K562 (cell line): ENCODE data around the gene HS6ST1. TPM values are rescaled to one million over a fixed set of nuclear protein-coding genes. Genes with fewer than 3 reads are reported as not detected.

Source experiments
- ATAC-seq: fragments of 200-7000 bp; cut with Tn5 transposase; 3 replicates; pipeline ENCODE4 v1.9.1; 2020; ENCODE audit warnings: moderate library complexity
- BruUV-seq: library from RNA; stranded (reverse); fragments of 400-500 nt; replicated peaks from 2 replicates; lab custom pipeline; 2021; lab: Mats Ljungman, UMichigan
- CTCF ChIA-PET: fragments of 300-600 bp; formaldehyde crosslinking; extraction: SDS; loops from one replicate; lab custom pipeline; 2021; ENCODE audit warnings: low intra/inter-chr PET ratio; lab: Yijun Ruan, JAX
- POLR2A ChIA-PET: fragments of 300-600, 350-650 bp; sonication (Branson Sonifier 250); formaldehyde crosslinking; extraction: SDS; loops from one replicate; lab custom pipeline; 2021; ENCODE audit warnings: antibody characterized with exemption, inconsistent platforms; lab: Yijun Ruan, JAX
- DNase-seq, 4 experiments: peaks; one replicate each; pipeline versions ENCODE4 v3.0.0 to v3.0.0-alpha.2; 2011 to 2018; ENCODE audit warnings: low spot score in 3 of 4, mixed read lengths in 3 of 4; ENCODE audit errors: extremely low read depth in 1 of 4
- FAIRE-seq: peaks from 2 replicates; lab custom pipeline; 2011; peaks lifted over from hg19 to GRCh38; lab: Jason Lieb, UNC
- H2AFZ ChIP-seq: 2 replicates; pipeline ENCODE4 v1.6.0; 2011; ENCODE audit warnings: low read depth, low read length, control low read depth, inconsistent platforms
- H3K27ac ChIP-seq: fragments of 200-600 bp; 3 replicates; pipeline ENCODE4 v1.8.0; 2011; ENCODE audit warnings: low read depth, mild to moderate bottlenecking, control low read depth, inconsistent platforms, low read length, moderate library complexity, mixed read lengths; ENCODE audit errors: extremely low read depth
- H3K27me3 ChIP-seq, 2 experiments: fragments of 300-600 bp in 1 of 2; 2 replicates in 1 of 2; 3 replicates in 1 of 2; pipeline versions ENCODE4 v1.6.0 to v1.8.0; 2011; ENCODE audit warnings: inconsistent platforms in 2 of 2, low read length in 2 of 2, mild to moderate bottlenecking in 1 of 2, mixed read lengths in 1 of 2, moderate library complexity in 1 of 2; ENCODE audit not compliant: control insufficient read depth in 2 of 2, insufficient read depth in 2 of 2
- H3K36me3 ChIP-seq: fragments of 300-600 bp; 3 replicates; pipeline ENCODE4 v1.8.0; 2011; ENCODE audit warnings: mild to moderate bottlenecking, low read length, inconsistent platforms; ENCODE audit not compliant: control insufficient read depth, insufficient read depth
- H3K4me1 ChIP-seq, 2 experiments: fragments of 200-600 bp in 1 of 2; replicated peaks in 1 of 2; 2 replicates in 1 of 2; 3 replicates in 1 of 2; pipeline versions ENCODE4 v1.5.1 to v1.8.0; 2011; ENCODE audit warnings: inconsistent platforms in 2 of 2, low read length in 2 of 2, mild to moderate bottlenecking in 1 of 2, mixed read lengths in 1 of 2, moderate library complexity in 1 of 2; ENCODE audit not compliant: control insufficient read depth in 2 of 2, insufficient read depth in 2 of 2
- H3K4me2 ChIP-seq: 2 replicates; pipeline ENCODE4 v1.6.1; 2011; ENCODE audit warnings: low read length, control low read depth, inconsistent platforms, mixed read lengths; ENCODE audit not compliant: insufficient read depth
- H3K4me3 ChIP-seq: fragments of 200-600 bp; sonication (generic), shearing (Covaris generic); 2 replicates; pipeline ENCODE4 v1.5.1; 2016; ENCODE audit warnings: control low read depth, inconsistent platforms
- H3K79me2 ChIP-seq: fragments of 200-600 bp; 3 replicates; pipeline ENCODE4 v1.8.0; 2011; ENCODE audit warnings: low read length, inconsistent platforms; ENCODE audit not compliant: control insufficient read depth, insufficient read depth
- H3K9ac ChIP-seq, 2 experiments: 2 replicates each; pipeline versions ENCODE4 v1.6.0 to v1.6.1; 2011; ENCODE audit warnings: low read depth in 2 of 2, low read length in 2 of 2, control low read depth in 1 of 2, inconsistent platforms in 1 of 2, mild to moderate bottlenecking in 1 of 2, mixed read lengths in 1 of 2; ENCODE audit not compliant: insufficient read depth in 1 of 2
- H3K9me1 ChIP-seq: one replicate; pipeline ENCODE4 v1.6.0; 2011; ENCODE audit warnings: inconsistent platforms, mild to moderate bottlenecking, low read length, moderate library complexity; ENCODE audit not compliant: control insufficient read depth, insufficient read depth
- H3K9me3 ChIP-seq: replicated peaks from 2 replicates; pipeline ENCODE4 v1.5.1; 2011; ENCODE audit warnings: low read depth, low read length, inconsistent platforms; ENCODE audit not compliant: control insufficient read depth, insufficient read depth
- H4K20me1 ChIP-seq: replicated peaks from 2 replicates; pipeline ENCODE4 v1.6.1; 2011; ENCODE audit warnings: low read length, inconsistent platforms, mixed read lengths; ENCODE audit not compliant: control insufficient read depth, insufficient read depth
- CBX1 ChIP-seq: sonication (generic); IDR thresholded peaks from 2 replicates; pipeline ENCODE4 v1.6.1; 2016; ENCODE audit warnings: antibody characterized with exemption, low read depth, mild to moderate bottlenecking
- EGR1 ChIP-seq: fragments of 450-650 bp; conservative IDR thresholded peaks from 2 replicates; pipeline ENCODE4 v1.6.1; 2017; ENCODE audit warnings: mild to moderate bottlenecking
- FOXP1 ChIP-seq: sonication (generic); formaldehyde crosslinking; IDR thresholded peaks from 2 replicates; pipeline ENCODE4 v1.8.0; 2022; ENCODE audit warnings: mild to moderate bottlenecking, missing genetic modification reagents
- GABPB1 ChIP-seq: sonication (generic); formaldehyde crosslinking; IDR thresholded peaks from 2 replicates; pipeline ENCODE4 v1.8.0; 2022; ENCODE audit warnings: mild to moderate bottlenecking, missing genetic modification reagents
- LEF1 ChIP-seq: fragments of 450-650 bp; IDR thresholded peaks from 2 replicates; pipeline ENCODE4 v1.6.1; 2016; ENCODE audit warnings: mild to moderate bottlenecking
- SMARCB1 ChIP-seq: IDR thresholded peaks from 2 replicates; pipeline ENCODE4 v1.6.1; 2011; ENCODE audit warnings: improper control_type of control experiment, low read depth; ENCODE audit not compliant: insufficient read length
- WHSC1 ChIP-seq: IDR thresholded peaks from one replicate; pipeline ENCODE4 v1.6.1; 2012; ENCODE audit warnings: low read length, control low read depth, inconsistent platforms
- ZC3H4 ChIP-seq: sonication (generic); formaldehyde crosslinking; IDR thresholded peaks from 2 replicates; pipeline ENCODE4 v1.9.0; 2021; ENCODE audit warnings: missing genetic modification reagents, borderline replicate concordance
- WGBS: fragments of 100-300 bp; shearing (Covaris generic); methylation state at CpG from one replicate; pipeline ENCODE4 v1.1.6; 2016; ENCODE audit warnings: low coverage, mixed read lengths; ENCODE audit not compliant: insufficient coverage; ENCODE audit errors: missing lambda C conversion rate; 5-methylcytosine and 5-hydroxymethylcytosine counted together
- in situ Hi-C: fragments of 300-500 bp; cut with MboI; formaldehyde crosslinking; loops from 4 replicates; pipeline ENCODE4 v1.15.0; 2018; ENCODE audit warnings: inconsistent platforms, mixed read lengths
- intact Hi-C: fragments of 100-400 bp; cut with micrococcal nuclease; formaldehyde crosslinking; loops from 2 replicates; pipeline ENCODE4 v1.14.2; 2022
- polyA plus RNA-seq, 8 experiments: library from polyadenylated mRNA; depleted of rRNA in 4 of 8; stranded (reverse) in 5 of 8; unstranded in 3 of 8; fragments of >200 nt; fragmentation: Nextera tagmentation in 2 of 8; fragmentation: Illumina TruSeq in 1 of 8; extraction: Ambion mirVana in 2 of 8; extraction: Trizol in 1 of 8; gene quantifications; 2 replicates each; pipeline versions ENCODE4 v1.2.1 to v1.2.3, GENCODE V29; 2011 to 2014; ENCODE audit warnings: inconsistent platforms in 1 of 8, missing spikeins in 1 of 8
- total RNA-seq, 7 experiments: library from RNA; depleted of rRNA in 6 of 7; stranded (reverse); fragments of >200 nt in 6 of 7; fragmentation: Illumina TruSeq in 2 of 7; extraction: Trizol in 2 of 7; gene quantifications; 2 replicates each; pipeline versions ENCODE4 v1.2.1 to v1.2.3, GENCODE V29; 2011 to 2021; ENCODE audit warnings: low replicate concordance in 1 of 7

HS6ST1 gene
- total and polyA plus RNA-seq, 9 of the 15 experiments (the other 6 are each of a cell fraction or from before 2014, with no cell fraction given), result 0.06 to 7.4 (median 3.8) TPM

DNA sequence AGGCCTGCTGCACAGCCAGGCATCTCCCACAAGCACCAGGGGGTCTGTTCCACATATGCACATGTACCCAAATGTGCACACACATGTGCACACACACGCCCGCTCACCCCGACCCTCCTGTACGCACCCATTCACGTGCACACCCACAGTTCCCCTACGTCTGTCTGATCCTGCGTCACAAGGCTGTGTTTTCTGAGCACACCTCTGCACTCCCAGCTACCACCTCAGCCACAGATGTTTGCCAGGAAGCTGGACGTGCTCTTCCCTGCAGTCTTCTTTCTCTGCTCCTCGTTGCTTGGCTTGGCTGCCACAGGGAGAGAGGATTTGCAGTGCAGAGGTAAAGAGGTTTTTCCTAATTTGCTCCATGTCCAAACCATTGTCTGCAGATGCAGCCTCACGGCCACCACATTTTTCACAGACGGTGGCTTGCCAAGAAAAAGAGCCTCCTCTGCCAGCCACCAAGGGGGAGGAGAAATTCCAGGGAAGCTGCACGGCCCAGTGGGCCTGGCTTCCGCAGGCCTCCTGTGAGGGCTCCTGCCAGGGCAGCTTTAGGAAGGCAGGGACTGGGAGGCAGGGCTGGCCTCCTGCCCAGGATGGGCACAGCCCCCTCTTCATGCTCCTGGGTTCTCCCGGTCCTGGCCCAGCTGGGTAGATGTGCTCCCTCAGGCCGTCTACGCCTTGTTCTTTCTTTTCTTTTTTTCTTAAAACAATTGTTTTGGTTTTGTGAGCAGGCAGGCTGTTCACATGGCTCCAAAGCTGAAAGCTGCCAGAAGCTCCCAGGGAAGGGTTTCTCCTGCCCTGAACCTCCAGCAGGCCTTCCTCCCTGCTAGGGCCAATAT lies 29.3 kb upstream of the HS6ST1 start:
- H3K9me3 ChIP-seq, result no peaks in the 10 kb centered on the region
- H2AFZ ChIP-seq, result no peak overlapping the region
- H3K36me3 ChIP-seq, result no peaks in the 10 kb centered on the region
- no peak overlapping the region for H3K4me2 ChIP-seq
- ATAC-seq (no peak), FAIRE-seq (no peak), DNase-seq (no peak)
- H3K79me2 ChIP-seq, result no peaks in the 10 kb centered on the region
- TF ChIP-seq LEF1 (no peak), WHSC1 (no peak), GABPB1 (no peak), ZC3H4 (CRISPR knock-in tag) (no peak), CBX1 (no peak), FOXP1 (CRISPR knock-in tag) (no peak), SMARCB1 (no peak), EGR1 (no peak)
- 3% methylated on average over 16 of the region's 16 CpGs for WGBS
- in situ Hi-C loops (no loop called here), intact Hi-C loops (no loop called here)
- no peak overlapping the region; a peak in 1 of 4 replicates for H3K9ac ChIP-seq
- peaks cover 2 to 30% of the 10 kb centered on the region in 2 experiments; a peak in 2 of 5 replicates for H3K27me3 ChIP-seq
- no peak overlapping the region for H3K27ac ChIP-seq
- H3K9me1 ChIP-seq, result no peaks in the 10 kb centered on the region
- ChIA-PET CTCF (no interaction called here), POLR2A (interaction anchor here (0.6 kb wide), 1 partner anchor 9 kb away, joined by 3 read pairs; no protein-coding TSS in a partner anchor)
- no peak overlapping the region for H3K4me3 ChIP-seq
- H4K20me1 ChIP-seq, result no peaks in the 10 kb centered on the region
- no TSS peak for BruUV-seq
- peaks cover 0 to 19% of the 10 kb centered on the region in 2 experiments; a peak in 2 of 5 replicates for H3K4me1 ChIP-seq
